HG02970 (cell line): Measurements from ENCODE around the gene GRXCR2.
"Not testable (repeated sequence)": the region's sequence is repeated elsewhere in the genome, so short reads cannot be mapped to it uniquely, and the experiment has no call there.

Experiments used
- ATAC-seq: cut with Tn5 transposase; IDR thresholded peaks from one replicate; pipeline ENCODE4 v1.9.1; 2021; ENCODE audit warnings: mild to moderate bottlenecking, moderate library complexity, moderate number of reproducible peaks; ENCODE audit not compliant: unreplicated experiment, low FRiP score

Gene GRXCR2

DNA sequence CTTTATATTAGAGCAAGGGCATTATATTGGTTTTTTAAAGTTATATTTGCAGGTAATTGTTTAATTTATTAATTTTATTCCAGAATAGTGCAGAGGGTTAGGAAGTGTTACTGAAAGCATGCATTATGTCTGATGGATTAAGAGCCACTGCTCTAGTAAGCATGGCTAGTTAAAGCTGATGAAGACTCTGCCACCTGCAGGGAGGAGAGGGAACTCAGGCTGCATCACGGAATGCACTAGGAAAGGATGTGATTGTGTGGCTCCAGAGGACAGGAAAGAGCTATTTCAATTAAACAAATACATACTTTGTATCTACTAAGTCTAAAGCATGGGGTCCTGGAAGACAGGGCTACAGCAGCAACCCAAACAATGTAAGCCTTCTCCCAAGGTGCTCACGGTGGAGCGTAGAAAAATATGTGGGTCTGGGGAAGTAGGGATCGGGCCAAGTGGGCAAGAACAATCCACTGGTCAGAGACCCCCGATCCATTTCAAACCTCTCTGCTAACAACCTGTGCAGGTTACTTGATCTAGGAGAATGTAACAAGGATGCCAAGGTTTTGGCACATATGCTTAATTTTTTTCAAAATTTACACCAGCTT lies 15.3 kb upstream of the GRXCR2 start:
- no peak for ATAC-seq

- ATAC-seq: no peak
Measured at GRCh38 chr5:145887217-145887616, 14.4 kb upstream of the GRXCR2 start.

GRCh38 chr5:145874765-145875164 lies 2.0 kb upstream of the GRXCR2 start:
- ATAC-seq: no peak

DNA sequence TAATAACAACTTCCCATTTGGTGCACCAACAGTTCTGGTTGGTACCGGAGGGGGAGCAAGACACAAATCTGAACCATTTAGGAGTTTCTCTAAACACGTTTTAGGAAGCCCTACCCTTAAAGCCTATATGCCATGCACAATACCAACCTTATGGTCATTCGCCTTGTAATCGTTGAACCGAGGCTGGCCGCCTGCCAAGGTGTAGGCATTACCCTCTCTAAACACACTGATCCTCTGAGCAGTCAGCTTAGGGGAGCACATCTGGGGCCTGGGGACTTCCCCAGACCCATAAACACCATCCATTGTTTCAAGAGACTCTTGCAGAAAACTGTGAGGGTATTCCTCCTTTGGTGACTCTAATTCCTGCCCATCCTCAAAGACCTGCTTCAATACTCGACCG lies 328 bp downstream of the GRXCR2 start:
- ATAC-seq: no peak

GRCh38 chr5:145869753-145870152 lies 3.1 kb downstream of the GRXCR2 start:
- no peak for ATAC-seq

GRCh38 chr5:145867806-145868205 lies 5.0 kb downstream of the GRXCR2 start:
- ATAC-seq: no peak

DNA sequence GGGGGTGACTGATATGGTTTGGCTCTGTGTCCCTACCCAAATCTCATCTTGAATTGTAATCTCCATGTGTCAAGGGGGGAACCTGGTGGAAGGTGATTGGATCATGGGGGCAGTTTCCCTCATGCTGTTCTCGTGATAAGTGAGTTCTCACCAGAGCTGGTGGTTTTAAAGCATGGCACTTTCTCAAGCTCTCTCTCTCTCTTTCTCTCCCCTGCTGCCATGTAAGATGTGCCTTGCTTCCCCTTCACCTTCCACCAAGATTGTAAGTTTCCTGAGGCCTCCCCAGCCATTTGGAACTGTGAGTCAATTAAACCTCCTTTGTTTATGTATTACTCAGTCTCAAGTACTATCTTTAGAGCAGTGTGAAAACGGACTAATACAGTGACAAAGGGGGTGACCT lies 8.4 kb downstream of the GRXCR2 start:
- not testable (repeated sequence) for ATAC-seq

DNA sequence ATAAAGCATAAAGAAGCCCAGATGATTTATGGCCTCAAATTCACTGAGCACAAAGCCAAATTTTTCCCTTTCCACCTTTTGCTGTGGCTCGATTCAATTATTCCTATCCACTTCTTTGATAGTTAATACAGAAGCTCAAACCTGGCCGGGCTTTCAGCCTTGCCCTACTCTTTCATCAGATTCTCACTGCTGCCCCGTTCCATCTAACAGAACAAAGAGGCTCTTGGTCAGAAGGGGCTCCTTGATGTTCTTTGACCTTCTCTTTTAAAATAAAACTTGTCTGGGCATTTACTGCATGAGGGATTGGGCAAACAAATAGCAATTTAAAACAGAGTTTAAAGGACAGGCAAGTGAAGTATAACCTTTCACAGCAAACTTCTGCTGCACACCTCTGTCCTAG lies 9.8 kb downstream of the GRXCR2 start:
- no peak for ATAC-seq

DNA sequence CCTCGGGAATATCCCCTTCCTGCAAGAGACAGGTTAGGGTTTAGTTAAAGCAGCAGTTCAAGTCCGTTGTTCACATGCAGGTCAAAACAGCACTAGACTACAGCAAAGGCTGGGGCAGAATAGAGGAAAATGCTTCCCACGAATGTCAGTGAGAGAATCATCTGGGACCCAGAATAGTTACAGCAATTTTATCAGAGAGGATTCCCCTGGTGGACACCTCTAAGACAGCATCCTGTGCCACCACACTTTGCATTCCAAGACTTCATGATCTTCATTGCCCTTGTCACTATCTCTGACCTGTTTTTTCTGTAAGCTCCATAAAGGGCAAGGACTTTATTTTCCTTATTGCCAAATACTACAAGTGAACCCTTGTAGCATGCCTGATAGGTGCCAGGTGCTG lies 12.9 kb downstream of the GRXCR2 start:
- ATAC-seq: no peak

DNA sequence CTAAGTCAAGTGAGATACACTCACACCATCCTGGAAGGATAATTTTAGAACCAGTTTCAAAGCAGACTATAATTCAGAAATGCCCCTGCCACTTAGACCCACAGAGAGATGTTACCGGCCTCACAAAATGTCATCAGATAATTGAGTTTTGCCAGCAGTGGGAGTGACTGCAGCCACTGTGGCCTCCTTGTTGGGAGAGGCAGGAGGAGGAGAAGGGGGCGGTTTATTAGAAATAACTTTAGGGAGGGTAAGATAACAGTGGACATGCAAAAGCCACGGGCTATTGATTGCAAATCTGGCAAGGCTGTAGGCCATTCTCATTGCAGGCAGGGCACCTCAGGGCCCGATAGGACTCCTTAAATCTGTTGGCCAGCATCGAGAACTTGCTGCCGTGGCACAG lies 13.4 kb downstream of the GRXCR2 start:
- ATAC-seq: no peak

DNA sequence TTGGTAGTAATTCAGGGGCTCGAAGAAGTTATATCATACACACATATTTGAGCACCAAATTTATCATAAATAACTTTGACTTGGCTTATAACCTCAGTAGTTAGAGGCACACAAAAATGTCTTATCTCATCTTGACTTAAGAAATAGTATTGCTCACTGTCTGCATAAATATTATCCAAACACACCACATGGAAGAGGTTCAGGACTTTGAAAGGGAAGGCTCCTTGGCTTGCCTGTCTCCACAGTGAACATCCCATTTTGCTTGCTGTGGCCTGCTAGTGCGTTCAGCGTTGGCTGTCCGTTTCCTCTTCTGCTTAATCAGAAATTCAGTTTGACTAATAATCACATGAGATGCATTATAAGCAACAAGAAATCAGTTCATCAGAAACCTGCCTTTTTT lies 13.9 kb downstream of the GRXCR2 start:
- no peak for ATAC-seq

DNA sequence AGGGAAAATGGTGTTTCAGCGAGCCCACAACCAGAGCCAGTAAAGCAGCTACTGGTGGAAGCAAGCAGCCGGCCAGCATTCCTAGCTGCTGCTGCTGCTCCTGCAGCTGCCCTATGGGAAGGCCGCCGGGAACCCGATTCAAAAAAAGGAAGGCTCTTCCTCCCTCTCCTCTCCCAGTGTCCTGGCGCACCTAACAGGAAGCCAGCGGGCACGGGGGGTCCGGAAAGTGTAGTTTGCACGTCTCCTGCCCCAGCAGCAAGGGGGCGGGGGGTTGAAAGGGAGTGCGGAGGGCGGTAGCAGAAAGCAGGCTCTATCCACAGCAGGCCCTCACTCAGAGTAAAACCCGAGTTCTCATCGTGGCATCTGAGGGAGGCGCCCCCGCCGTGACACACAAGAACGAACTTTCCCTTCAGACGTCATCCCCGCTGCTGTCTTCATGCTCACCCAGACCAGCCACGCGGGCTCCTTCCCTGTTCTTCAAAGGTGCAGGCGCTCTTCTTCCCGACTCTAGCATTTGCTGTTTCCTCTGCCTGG lies 16.5 kb downstream of the GRXCR2 start:
- ATAC-seq: no peak

DNA sequence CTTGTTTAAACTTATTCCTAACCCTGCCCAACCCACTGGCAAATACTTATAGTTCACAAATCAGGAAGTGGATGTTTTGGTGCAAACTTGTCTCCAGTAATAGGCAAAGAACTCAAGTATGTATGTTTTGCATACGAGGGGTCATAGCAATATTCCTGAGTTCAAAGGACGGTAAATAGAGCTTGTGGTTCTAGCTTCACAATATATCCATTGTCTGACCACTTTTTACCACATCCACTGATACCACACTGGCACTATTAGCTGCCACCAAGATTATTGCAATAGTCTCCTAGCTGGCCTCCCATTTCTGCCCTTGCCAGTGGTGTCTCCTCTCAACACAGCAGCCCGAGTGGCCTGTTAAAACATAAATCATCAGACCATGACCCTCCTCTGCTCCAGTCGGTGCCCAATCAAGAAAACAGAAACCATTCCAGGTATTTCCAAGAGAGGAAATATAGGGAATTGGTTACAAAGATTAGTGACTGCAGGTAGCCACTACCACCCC lies 17.0 kb downstream of the GRXCR2 start:
- ATAC-seq: no peak

DNA sequence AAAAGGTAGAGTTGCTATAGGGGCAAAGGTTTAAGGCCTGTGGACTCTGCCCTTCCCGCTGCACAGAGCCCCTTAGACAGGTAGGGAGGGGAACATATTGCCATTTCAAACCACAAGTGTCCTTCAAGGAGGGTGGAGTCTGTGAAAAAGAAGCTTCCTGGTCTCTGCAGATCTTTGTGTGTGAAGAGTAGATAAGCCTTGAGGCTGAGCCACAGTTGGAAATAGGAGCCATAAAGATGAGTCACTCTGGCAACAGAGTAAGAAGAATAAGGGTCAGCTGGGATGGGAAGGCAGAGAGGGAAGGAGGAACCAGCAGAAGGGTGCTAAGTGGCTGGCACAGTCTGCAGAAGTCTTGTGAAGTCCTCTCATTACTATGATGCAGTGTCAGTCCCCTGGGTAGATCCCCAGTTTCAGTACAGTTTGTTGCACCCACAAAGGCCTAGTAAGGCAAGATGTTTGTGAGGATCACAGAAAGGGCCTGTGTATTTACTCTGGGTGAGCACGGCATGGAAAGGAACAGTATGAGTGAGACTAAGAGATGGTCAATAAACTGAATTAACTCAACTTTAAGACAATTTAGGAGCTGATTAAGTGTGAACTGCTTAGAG lies 18.1 kb downstream of the GRXCR2 start:
- ATAC-seq: no peak

GRCh38 chr5:145853781-145854376 lies 18.9 kb downstream of the GRXCR2 start:
- ATAC-seq: no peak

DNA sequence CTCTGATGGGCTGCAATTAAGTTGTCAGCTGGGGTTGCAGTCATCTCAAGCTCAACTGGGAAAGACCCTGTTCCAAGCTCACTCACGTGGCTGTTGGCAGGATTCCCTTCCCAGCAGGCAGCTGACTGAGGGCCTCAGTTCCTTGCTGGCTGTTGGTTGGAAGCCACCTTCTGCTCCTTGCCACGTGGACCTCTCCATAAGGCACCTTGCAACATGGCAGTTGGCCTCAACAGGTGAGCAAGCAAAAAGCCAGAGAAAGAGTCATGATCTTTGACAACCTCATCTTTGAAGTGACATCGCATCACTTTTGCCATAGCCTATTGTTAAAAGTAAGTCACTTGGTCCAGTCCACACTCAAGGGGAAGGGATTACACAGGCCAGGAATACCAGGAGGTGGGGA lies 19.8 kb downstream of the GRXCR2 start:
- ATAC-seq: no peak

GRCh38 chr5:145848854-145849253 lies 24.0 kb downstream of the GRXCR2 start:
- no peak for ATAC-seq

- no peak for ATAC-seq
Measured at GRCh38 chr5:145847499-145848497, 25.0 kb downstream of the GRXCR2 start.

GRCh38 chr5:145846081-145846480 lies 26.7 kb downstream of the GRXCR2 start:
- no peak for ATAC-seq

GRCh38 chr5:145841299-145841698 lies 31.5 kb downstream of the GRXCR2 start:
- ATAC-seq: no peak
